ENCODE results near the gene EID2B.
A peak's percentile ranks its signal among the peaks of the same experiment; 100 is the strongest.

EID2B gene

GRCh38 chr19:39525205-39525604 is 7.4 kb downstream of the EID2B start:
- no peak overlapping the region for H3K9ac ChIP-seq (ENCODE audit: low read length)
- no peaks in the 10 kb centered on the region for H3K4me1 ChIP-seq (ENCODE audit: insufficient read depth, low read length)
- no peaks in the 10 kb centered on the region for H3K27me3 ChIP-seq (ENCODE audit: control insufficient read depth in 1 of 2, insufficient read depth in 2 of 2, low read length in 2 of 2)
- no peaks in the 10 kb centered on the region for H3K36me3 ChIP-seq (ENCODE audit: insufficient read depth, low read length)
- H3K27ac ChIP-seq (ENCODE audit: low read depth, low read length): no peak overlapping the region
- no peaks in the 10 kb centered on the region for H3K9me3 ChIP-seq (ENCODE audit: low read length)
- H3K4me3 ChIP-seq (ENCODE audit: low read depth in 1 of 2, low read length in 2 of 2): no peak overlapping the region

GRCh38 chr19:39524495-39524894 is 8.2 kb downstream of the EID2B start:
- Histone ChIP-seq H3K9ac (ENCODE audit: low read length) (no peak overlapping the region), H3K4me3 (ENCODE audit: low read depth in 1 of 2, low read length in 2 of 2) (no peak overlapping the region), H3K27ac (ENCODE audit: low read depth, low read length) (no peak overlapping the region), H3K27me3 (ENCODE audit: control insufficient read depth in 1 of 2, insufficient read depth in 2 of 2, low read length in 2 of 2) (no peaks in the 10 kb centered on the region), H3K36me3 (ENCODE audit: insufficient read depth, low read length) (no peaks in the 10 kb centered on the region), H3K9me3 (ENCODE audit: low read length) (no peaks in the 10 kb centered on the region), H3K4me1 (ENCODE audit: insufficient read depth, low read length) (no peaks in the 10 kb centered on the region)

GRCh38 chr19:39520541-39521484 is 11.8 kb downstream of the EID2B start:
- peaks cover 7 to 12% of the 10 kb centered on the region in 2 donors for H3K27me3 ChIP-seq (ENCODE audit: control insufficient read depth in 1 of 2, insufficient read depth in 2 of 2, low read length in 2 of 2)
- H3K27ac ChIP-seq (ENCODE audit: low read depth, low read length): no peak overlapping the region
- peaks cover 4% of the 10 kb centered on the region for H3K4me1 ChIP-seq (ENCODE audit: insufficient read depth, low read length)
- H3K9ac ChIP-seq (ENCODE audit: low read length): no peak overlapping the region
- no peaks in the 10 kb centered on the region for H3K36me3 ChIP-seq (ENCODE audit: insufficient read depth, low read length)
- no peaks in the 10 kb centered on the region for H3K9me3 ChIP-seq (ENCODE audit: low read length)
- no peak overlapping the region for H3K4me3 ChIP-seq (ENCODE audit: low read depth in 1 of 2, low read length in 2 of 2)

- H3K9me3 ChIP-seq (ENCODE audit: low read length): no peaks in the 10 kb centered on the region
- H3K36me3 ChIP-seq (ENCODE audit: insufficient read depth, low read length): no peaks in the 10 kb centered on the region
- no peak overlapping the region for H3K27ac ChIP-seq (ENCODE audit: low read depth, low read length)
- H3K27me3 ChIP-seq (ENCODE audit: control insufficient read depth in 1 of 2, insufficient read depth in 2 of 2, low read length in 2 of 2): peaks cover 26 to 28% of the 10 kb centered on the region in 2 donors
- no peak overlapping the region for H3K4me3 ChIP-seq (ENCODE audit: low read depth in 1 of 2, low read length in 2 of 2)
- peaks cover 11% of the 10 kb centered on the region for H3K4me1 ChIP-seq (ENCODE audit: insufficient read depth, low read length)
- no peak overlapping the region for H3K9ac ChIP-seq (ENCODE audit: low read length)
These were observed 13.7 kb downstream of the EID2B start for GRCh38 chr19:39518975-39519374.

- no peaks in the 10 kb centered on the region for H3K36me3 ChIP-seq (ENCODE audit: insufficient read depth, low read length)
- H3K27me3 ChIP-seq (ENCODE audit: control insufficient read depth in 1 of 2, insufficient read depth in 2 of 2, low read length in 2 of 2): peaks cover 28 to 32% of the 10 kb centered on the region in 2 donors
- H3K9ac ChIP-seq (ENCODE audit: low read length): no peak overlapping the region
- peaks cover 11% of the 10 kb centered on the region for H3K4me1 ChIP-seq (ENCODE audit: insufficient read depth, low read length)
- H3K27ac ChIP-seq (ENCODE audit: low read depth, low read length): no peak overlapping the region
- no peaks in the 10 kb centered on the region for H3K9me3 ChIP-seq (ENCODE audit: low read length)
- no peak overlapping the region for H3K4me3 ChIP-seq (ENCODE audit: low read depth in 1 of 2, low read length in 2 of 2)
These were observed 14.2 kb downstream of the EID2B start for GRCh38 chr19:39518458-39518857.

- H3K27me3 ChIP-seq (ENCODE audit: control insufficient read depth in 1 of 2, insufficient read depth in 2 of 2, low read length in 2 of 2): peaks cover 32 to 34% of the 10 kb centered on the region in 2 donors
- H3K4me3 ChIP-seq (ENCODE audit: low read depth in 1 of 2, low read length in 2 of 2): no peak overlapping the region
- no peaks in the 10 kb centered on the region for H3K9me3 ChIP-seq (ENCODE audit: low read length)
- no peak overlapping the region for H3K27ac ChIP-seq (ENCODE audit: low read depth, low read length)
- peaks cover 11% of the 10 kb centered on the region for H3K4me1 ChIP-seq (ENCODE audit: insufficient read depth, low read length)
- H3K9ac ChIP-seq (ENCODE audit: low read length): no peak overlapping the region
- H3K36me3 ChIP-seq (ENCODE audit: insufficient read depth, low read length): no peaks in the 10 kb centered on the region
These were observed 15.2 kb downstream of the EID2B start for GRCh38 chr19:39517432-39517831.

- Histone ChIP-seq H3K27ac (ENCODE audit: low read depth, low read length) (no peak overlapping the region), H3K4me1 (ENCODE audit: insufficient read depth, low read length) (peaks cover 11% of the 10 kb centered on the region), H3K36me3 (ENCODE audit: insufficient read depth, low read length) (no peaks in the 10 kb centered on the region), H3K9ac (ENCODE audit: low read length) (no peak overlapping the region), H3K9me3 (ENCODE audit: low read length) (no peaks in the 10 kb centered on the region), H3K4me3 (ENCODE audit: low read depth in 1 of 2, low read length in 2 of 2) (peak overlapping the region in 1 of 2 donors; percentile 27), H3K27me3 (ENCODE audit: control insufficient read depth in 1 of 2, insufficient read depth in 2 of 2, low read length in 2 of 2) (peaks cover 32 to 34% of the 10 kb centered on the region in 2 donors)
These were observed 16.4 kb downstream of the EID2B start for GRCh38 chr19:39516270-39516669.

DNA sequence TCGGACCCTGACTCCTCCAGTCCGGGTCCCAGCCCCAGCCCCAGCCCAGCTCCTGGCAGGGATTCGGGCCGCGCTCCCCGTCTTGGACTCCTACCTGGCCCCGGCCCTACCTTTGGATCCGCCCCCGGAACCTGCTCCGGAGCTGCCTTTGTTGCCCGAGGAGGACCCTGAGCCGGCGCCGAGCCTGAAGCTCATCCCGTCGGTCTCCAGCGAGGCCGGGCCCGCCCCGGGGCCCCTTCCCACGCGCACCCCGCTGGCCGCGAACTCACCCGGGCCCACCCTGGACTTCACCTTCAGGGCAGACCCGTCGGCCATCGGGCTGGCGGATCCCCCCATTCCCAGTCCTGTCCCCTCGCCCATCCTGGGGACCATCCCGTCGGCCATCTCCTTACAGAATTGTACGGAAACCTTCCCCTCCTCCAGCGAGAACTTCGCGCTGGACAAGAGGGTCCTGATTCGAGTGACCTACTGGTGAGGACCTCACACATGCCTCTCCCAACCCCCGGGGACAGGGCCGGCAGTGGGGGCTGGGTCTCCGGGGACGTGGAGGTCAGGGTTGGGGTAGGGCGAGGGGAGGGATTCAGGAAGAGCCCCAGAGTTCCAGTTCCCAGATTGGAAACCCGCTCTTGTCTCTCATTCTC is 17.0 kb downstream of the EID2B start:
- Histone ChIP-seq H3K36me3 (ENCODE audit: insufficient read depth, low read length) (no peaks in the 10 kb centered on the region), H3K27ac (ENCODE audit: low read depth, low read length) (no peak overlapping the region), H3K4me3 (ENCODE audit: low read depth in 1 of 2, low read length in 2 of 2) (peak overlapping the region; percentile 27 to 36), H3K27me3 (ENCODE audit: control insufficient read depth in 1 of 2, insufficient read depth in 2 of 2, low read length in 2 of 2) (peaks cover 32 to 34% of the 10 kb centered on the region in 2 donors), H3K9ac (ENCODE audit: low read length) (no peak overlapping the region), H3K4me1 (ENCODE audit: insufficient read depth, low read length) (peaks cover 11% of the 10 kb centered on the region), H3K9me3 (ENCODE audit: low read length) (no peaks in the 10 kb centered on the region)

DNA sequence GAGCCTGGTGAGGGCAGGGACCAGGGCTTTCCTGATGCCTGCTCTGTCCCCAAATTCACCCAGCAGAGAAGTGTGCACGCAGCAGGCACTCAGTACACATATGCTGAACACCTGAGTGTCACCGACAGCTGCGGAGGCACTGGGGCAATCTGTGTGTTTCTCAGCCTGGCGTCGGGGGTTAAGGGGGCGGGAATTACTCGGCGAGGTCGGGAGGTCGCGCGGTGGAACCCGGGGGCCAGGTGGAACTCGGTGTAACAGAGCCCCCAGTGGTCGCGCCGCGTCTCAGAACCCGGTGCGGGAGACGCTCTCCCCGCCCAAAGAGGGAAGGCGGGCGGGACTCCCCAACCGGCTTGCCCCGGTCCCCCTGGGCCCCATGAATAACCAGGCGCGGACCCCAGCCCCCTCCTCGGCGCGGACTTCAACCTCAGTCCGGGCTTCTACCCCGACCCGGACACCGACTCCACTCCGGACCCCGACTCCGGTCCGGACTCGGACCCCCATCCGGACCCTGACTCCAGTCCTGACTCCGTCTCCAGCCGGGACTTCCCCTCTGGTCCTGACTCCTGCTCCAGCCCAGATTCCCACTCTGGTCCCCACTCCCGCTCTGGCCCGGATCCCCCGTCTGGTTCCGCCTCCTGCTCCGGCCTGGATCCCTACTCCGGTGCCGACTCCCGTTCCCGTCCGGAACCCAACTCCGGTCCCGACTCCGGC is 17.7 kb downstream of the EID2B start, which contains the start of gene SELENOV:
SELENOV (plus strand) TSS at position 300 of the 711 bp plus-strand sequence; CDS start at position 374, 74 bp downstream.
- H3K27ac ChIP-seq (ENCODE audit: low read depth, low read length): no peak within 1 kb of the TSS
- no peak within 1 kb of the TSS for H3K9ac ChIP-seq (ENCODE audit: low read length)
- peak within 1 kb of the TSS; percentile 27 to 36 for H3K4me3 ChIP-seq (ENCODE audit: low read depth in 1 of 2, low read length in 2 of 2)
- peaks cover 32 to 34% of the 10 kb centered on the region in 2 donors for H3K27me3 ChIP-seq (ENCODE audit: control insufficient read depth in 1 of 2, insufficient read depth in 2 of 2, low read length in 2 of 2)
- peaks cover 11% of the 10 kb centered on the region for H3K4me1 ChIP-seq (ENCODE audit: insufficient read depth, low read length)
- no peaks in the 10 kb centered on the region for H3K36me3 ChIP-seq (ENCODE audit: insufficient read depth, low read length)
- no peaks in the 10 kb centered on the region for H3K9me3 ChIP-seq (ENCODE audit: low read length)

DNA sequence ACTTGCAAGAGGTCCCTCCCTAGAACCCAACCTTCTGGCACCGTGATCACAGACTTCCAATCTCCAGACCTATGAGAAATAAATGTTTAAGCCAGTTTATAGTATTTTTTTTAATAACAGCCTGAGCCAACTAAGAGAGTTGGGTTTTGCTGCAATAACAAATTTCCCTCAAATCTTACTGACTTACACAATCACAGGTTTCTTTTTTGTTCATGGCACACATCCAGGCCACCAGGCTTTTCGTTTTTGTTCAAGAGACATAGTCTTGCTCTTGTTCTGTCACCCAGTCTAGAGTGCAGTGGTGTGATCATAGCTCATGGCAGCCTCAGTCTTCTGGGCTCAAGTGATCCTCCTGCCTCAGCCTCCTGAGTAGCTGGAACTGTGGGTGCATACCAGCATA is 19.7 kb downstream of the EID2B start:
- H3K4me1 ChIP-seq (ENCODE audit: insufficient read depth, low read length): peaks cover 11% of the 10 kb centered on the region
- H3K27ac ChIP-seq (ENCODE audit: low read depth, low read length): no peak overlapping the region
- no peaks in the 10 kb centered on the region for H3K9me3 ChIP-seq (ENCODE audit: low read length)
- no peak overlapping the region for H3K9ac ChIP-seq (ENCODE audit: low read length)
- no peaks in the 10 kb centered on the region for H3K36me3 ChIP-seq (ENCODE audit: insufficient read depth, low read length)
- H3K27me3 ChIP-seq (ENCODE audit: control insufficient read depth in 1 of 2, insufficient read depth in 2 of 2, low read length in 2 of 2): peaks cover 34 to 40% of the 10 kb centered on the region in 2 donors
- H3K4me3 ChIP-seq (ENCODE audit: low read depth in 1 of 2, low read length in 2 of 2): no peak overlapping the region

DNA sequence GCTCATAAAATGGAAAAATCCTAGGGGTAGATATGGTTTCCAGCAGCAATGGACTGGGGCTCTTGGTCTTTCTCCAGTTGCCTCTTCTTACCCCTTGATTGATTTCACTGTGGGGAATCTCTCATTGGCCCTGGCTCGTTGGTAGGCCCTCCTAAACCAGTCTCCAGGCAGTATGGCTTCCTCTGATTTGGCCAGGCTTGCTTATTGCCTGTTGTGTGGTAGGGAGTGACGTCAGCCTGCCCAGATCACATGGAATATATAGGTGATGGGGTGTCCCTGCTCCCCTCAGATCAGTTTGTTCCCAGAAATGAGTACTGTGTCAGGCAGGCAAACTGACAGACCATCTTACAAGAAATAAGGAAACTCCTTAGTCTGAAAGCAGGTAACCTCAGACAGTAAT is 23.4 kb downstream of the EID2B start:
- Histone ChIP-seq H3K4me1 (ENCODE audit: insufficient read depth, low read length) (no peaks in the 10 kb centered on the region), H3K9me3 (ENCODE audit: low read length) (no peaks in the 10 kb centered on the region), H3K4me3 (ENCODE audit: low read depth in 1 of 2, low read length in 2 of 2) (no peak overlapping the region), H3K36me3 (ENCODE audit: insufficient read depth, low read length) (no peaks in the 10 kb centered on the region), H3K27ac (ENCODE audit: low read depth, low read length) (no peak overlapping the region), H3K9ac (ENCODE audit: low read length) (no peak overlapping the region), H3K27me3 (ENCODE audit: control insufficient read depth in 1 of 2, insufficient read depth in 2 of 2, low read length in 2 of 2) (peaks cover 29 to 54% of the 10 kb centered on the region in 2 donors)
